NB4 (cell line): ENCODE data around the gene TRAPPC6A.
A peak's percentile ranks its signal among the peaks of the same experiment; 100 is the strongest.

Source experiments
- DNase-seq: peaks from one replicate; pipeline ENCODE4 v3.0.0; 2010; ENCODE audit warnings: low read depth
- H3K4me3 ChIP-seq: one replicate; pipeline ENCODE4 v1.5.1; 2011; ENCODE audit warnings: mild to moderate bottlenecking, low read depth, low read length, moderate library complexity
- CTCF ChIP-seq: IDR thresholded peaks from one replicate; pipeline ENCODE4 v1.5.1; 2012; ENCODE audit warnings: low read depth, low read length
- MAX ChIP-seq: IDR thresholded peaks from 2 replicates; pipeline ENCODE4 v1.6.1; 2011; ENCODE audit warnings: low read depth, low read length
- MYC ChIP-seq: IDR thresholded peaks from 2 replicates; pipeline ENCODE4 v1.6.1; 2011; ENCODE audit warnings: low read depth, low read length
- POLR2A ChIP-seq: IDR thresholded peaks from 2 replicates; pipeline ENCODE4 v1.6.1; 2011; ENCODE audit warnings: mild to moderate bottlenecking; ENCODE audit not compliant: insufficient read length; ENCODE audit errors: extremely low read depth

TRAPPC6A gene

GRCh38 chr19:45179892-45180370, 1.9 kb upstream of the TRAPPC6A start:
- TF ChIP-seq POLR2A (no peak), MYC (no peak), CTCF (no peak), MAX (no peak)
- peak overlapping the region; percentile 59 for H3K4me3 ChIP-seq

GRCh38 chr19:45179072-45179891, 1.2 kb upstream of the TRAPPC6A start:
- H3K4me3 ChIP-seq: peak overlapping the region; percentile 76
- TF ChIP-seq POLR2A (no peak), MAX (no peak)
- peak; percentile 41 for DNase-seq

More at GRCh38 chr19:45179892-45180370, 1.9 kb upstream of the TRAPPC6A start:
- DNase-seq: no peak

GRCh38 chr19:45178262-45179071, 430 bp upstream of the TRAPPC6A start, which contains the start of gene BLOC1S3:
Gene BLOC1S3 (plus strand): TSS chr19:45178784. CDS start chr19:45179297, 513 bp downstream.
- TF ChIP-seq POLR2A (peak; percentile 11), MYC (peak; percentile 92), MAX (peak; percentile 91), CTCF (no peak)
- peak; percentile 98 for DNase-seq
- H3K4me3 ChIP-seq: peak within 1 kb of the TSS; percentile 88

GRCh38 chr19:45175515-45176345, 2.3 kb downstream of the TRAPPC6A start:
- DNase-seq: no peak
- TF ChIP-seq CTCF (no peak), MYC (no peak), POLR2A (no peak), MAX (no peak)
- H3K4me3 ChIP-seq: no peak overlapping the region

GRCh38 chr19:45173816-45174215, 4.2 kb downstream of the TRAPPC6A start:
- TF ChIP-seq POLR2A: no peak
- no peak for TF ChIP-seq MAX
- no peak for TF ChIP-seq CTCF
- TF ChIP-seq MYC: no peak
- no peak for DNase-seq
- no peak overlapping the region for H3K4me3 ChIP-seq
